ENCODE results near the gene PLCH1.

PLCH1 gene

DNA sequence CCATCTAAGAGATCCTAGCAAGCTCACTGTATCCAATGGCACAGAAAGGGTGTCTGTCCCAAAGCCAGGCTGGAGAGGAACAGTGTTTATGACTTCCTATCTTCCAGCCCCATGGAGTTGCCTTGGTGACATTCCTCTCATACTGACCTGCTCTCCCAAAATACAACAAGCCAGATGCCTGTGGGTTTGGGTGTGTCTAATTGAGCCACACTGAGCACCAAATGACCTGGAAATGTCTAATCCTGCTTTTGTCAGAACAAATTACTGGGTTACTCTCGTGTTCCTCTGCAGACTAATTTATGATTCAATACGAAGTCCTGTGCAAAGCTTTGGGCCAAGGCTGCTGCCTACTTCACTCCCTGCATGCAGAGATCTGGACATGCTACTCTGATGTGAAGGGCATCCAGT is 353.3 kb downstream of the PLCH1 start:
- ChIA-PET POLR2A (no interaction called here), CTCF (interaction anchor here (1.6 to 5.8 kb wide), 3 partner anchors 9 to 633 kb away, joined by 3 to 52 read pairs (median 14); no protein-coding TSS in a partner anchor)
- TF ChIP-seq, protein P1, sequence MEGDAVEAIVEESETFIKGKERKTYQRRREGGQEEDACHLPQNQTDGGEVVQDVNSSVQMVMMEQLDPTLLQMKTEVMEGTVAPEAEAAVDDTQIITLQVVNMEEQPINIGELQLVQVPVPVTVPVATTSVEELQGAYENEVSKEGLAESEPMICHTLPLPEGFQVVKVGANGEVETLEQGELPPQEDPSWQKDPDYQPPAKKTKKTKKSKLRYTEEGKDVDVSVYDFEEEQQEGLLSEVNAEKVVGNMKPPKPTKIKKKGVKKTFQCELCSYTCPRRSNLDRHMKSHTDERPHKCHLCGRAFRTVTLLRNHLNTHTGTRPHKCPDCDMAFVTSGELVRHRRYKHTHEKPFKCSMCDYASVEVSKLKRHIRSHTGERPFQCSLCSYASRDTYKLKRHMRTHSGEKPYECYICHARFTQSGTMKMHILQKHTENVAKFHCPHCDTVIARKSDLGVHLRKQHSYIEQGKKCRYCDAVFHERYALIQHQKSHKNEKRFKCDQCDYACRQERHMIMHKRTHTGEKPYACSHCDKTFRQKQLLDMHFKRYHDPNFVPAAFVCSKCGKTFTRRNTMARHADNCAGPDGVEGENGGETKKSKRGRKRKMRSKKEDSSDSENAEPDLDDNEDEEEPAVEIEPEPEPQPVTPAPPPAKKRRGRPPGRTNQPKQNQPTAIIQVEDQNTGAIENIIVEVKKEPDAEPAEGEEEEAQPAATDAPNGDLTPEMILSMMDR (IDR thresholded peaks at IDR 0.05; ENCODE audit: insufficient read depth, low read length, missing control alignments) = no peak
- DNase-seq (ENCODE audit: low read depth, low spot score) = peak; percentile 36
- H3K4me3 ChIP-seq (ENCODE audit: low read depth, low read length) = no peak overlapping the region

DNA sequence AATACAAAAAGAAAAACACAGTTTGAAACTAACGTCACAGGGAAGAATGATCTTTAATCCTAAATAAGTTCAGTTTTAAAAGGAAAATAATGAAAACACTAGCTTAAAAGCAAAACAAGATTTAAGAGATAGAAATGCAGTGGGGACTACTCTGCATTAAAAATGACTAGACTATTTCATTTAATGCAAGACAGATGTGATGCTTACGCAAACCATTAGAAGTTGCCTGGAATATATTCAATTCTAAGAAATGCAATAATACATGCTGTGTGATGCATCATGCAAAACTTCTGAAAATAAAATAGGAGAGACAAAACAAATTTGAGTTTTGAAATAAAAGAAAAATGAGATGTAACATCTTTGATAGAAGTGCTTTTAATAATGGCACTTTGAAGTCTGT is 353.8 kb downstream of the PLCH1 start:
- H3K4me3 ChIP-seq (ENCODE audit: low read depth, low read length) = no peak overlapping the region
- TF ChIP-seq, protein P1 (IDR thresholded peaks at IDR 0.05; ENCODE audit: insufficient read depth, low read length, missing control alignments) = no peak
- CTCF ChIA-PET = interaction anchor here (1.6 to 5.8 kb wide), 3 partner anchors 8 to 633 kb away, joined by 3 to 52 read pairs (median 14); no protein-coding TSS in a partner anchor
- POLR2A ChIA-PET = no interaction called here
- peak; percentile 24 for DNase-seq (ENCODE audit: low read depth, low spot score)

DNA sequence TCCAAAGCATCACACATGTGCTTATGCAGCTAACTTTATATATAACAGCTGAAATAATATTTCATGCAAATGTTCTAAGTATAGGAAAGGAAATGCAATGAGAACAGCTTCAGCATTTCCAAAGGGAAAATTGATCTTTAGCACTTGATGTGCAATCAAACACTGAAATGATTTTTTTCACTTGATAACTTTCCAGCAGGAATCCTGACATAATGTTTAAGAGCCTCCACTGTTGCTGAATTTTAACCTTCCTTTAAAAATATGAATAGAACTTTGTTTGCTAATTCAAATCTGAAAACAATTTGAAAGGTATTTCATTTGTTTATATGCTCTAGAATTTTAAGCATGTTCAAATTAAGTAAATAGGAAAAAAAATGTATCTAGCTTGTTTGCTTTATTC is 354.5 kb downstream of the PLCH1 start:
- ChIA-PET POLR2A (no interaction called here), CTCF (interaction anchor here (1.0 to 5.8 kb wide), 4 partner anchors 8 to 632 kb away, joined by 3 to 52 read pairs (median 9); no protein-coding TSS in a partner anchor)
- TF ChIP-seq, protein P1 (IDR thresholded peaks at IDR 0.05; ENCODE audit: insufficient read depth, low read length, missing control alignments) = no peak
- no peak for DNase-seq (ENCODE audit: low read depth, low spot score)
- no peak overlapping the region for H3K4me3 ChIP-seq (ENCODE audit: low read depth, low read length)

DNA sequence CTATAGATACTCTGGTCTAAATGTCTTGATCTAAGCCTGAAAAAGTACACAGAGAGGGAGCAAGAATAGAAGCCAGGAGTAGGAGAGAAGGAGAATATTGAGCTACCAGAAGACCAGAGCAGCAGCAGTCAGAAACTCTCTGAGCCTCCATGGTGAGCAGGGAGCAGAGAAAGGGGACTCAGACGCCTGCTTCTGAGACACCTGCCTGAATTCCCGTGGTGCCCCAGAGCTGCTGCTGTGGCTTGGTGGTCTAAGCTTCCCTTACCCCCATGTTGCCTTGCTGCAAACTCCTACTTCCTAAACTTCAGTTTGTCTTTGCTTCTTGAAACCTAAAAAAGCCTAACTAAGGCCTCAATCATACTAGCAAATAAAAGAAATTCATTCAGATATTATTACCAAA is 356.5 kb downstream of the PLCH1 start:
- ChIA-PET POLR2A (no interaction called here), CTCF (interaction anchor here (1.5 to 5.8 kb wide), 2 partner anchors 36 to 313 kb away, joined by 3 to 52 read pairs; no protein-coding TSS in a partner anchor)
- TF ChIP-seq, protein P1 (IDR thresholded peaks at IDR 0.05; ENCODE audit: insufficient read depth, low read length, missing control alignments) = no peak
- H3K4me3 ChIP-seq (ENCODE audit: low read depth, low read length) = no peak overlapping the region
- DNase-seq (ENCODE audit: low read depth, low spot score) = no peak

DNA sequence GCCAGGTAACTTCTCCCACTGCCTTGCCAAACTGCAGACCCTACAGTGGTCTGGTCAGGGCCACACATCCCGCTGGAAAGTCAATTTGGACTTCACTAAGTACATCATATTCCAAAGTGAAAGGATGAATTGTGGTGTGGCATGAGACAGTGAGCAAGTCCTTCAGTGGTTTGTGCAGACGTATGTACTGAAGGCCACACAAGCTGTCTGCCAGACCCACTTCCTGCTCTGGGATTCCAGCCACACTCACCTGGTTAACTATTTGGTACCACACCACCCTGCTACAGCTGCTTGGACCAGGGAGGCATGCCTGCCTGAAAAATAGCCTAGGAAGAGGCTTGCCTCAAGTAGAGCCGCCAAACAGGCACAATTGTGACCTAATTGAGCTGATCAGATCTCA is 357.3 kb downstream of the PLCH1 start:
- CTCF ChIA-PET = interaction anchor here (5.8 kb wide), 1 partner anchor 314 kb away, joined by 52 read pairs; no protein-coding TSS in a partner anchor
- TF ChIP-seq, protein P1 (IDR thresholded peaks at IDR 0.05; ENCODE audit: insufficient read depth, low read length, missing control alignments) = no peak
- no peak overlapping the region for H3K4me3 ChIP-seq (ENCODE audit: low read depth, low read length)
- no peak for DNase-seq (ENCODE audit: low read depth, low spot score)
- POLR2A ChIA-PET = no interaction called here

DNA sequence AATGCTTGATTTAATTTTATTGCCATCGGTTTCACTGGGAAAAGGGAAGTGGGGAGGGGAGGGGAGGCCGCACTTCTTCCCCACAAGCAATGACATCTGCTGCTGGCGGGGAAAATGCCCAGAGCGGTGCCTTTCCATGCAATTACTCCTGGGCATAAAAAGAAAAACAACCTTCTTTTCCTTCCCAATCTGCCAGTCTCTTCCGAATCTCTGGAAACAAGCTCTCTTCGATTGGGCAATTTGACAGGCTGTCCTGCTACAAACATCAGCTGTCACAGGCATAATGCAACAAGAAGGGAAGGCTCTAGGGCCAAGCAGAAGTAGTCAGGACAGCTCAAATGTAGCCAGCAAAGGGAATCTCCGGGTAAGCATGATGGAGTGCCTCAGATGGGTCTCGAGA is 358.0 kb downstream of the PLCH1 start:
- CTCF ChIA-PET = interaction anchor here (5.8 to 10.2 kb wide), 2 partner anchors 315 kb away, joined by 52 to 298 read pairs; no protein-coding TSS in a partner anchor
- no peak overlapping the region for H3K4me3 ChIP-seq (ENCODE audit: low read depth, low read length)
- POLR2A ChIA-PET = no interaction called here
- TF ChIP-seq, protein P1 (IDR thresholded peaks at IDR 0.05; ENCODE audit: insufficient read depth, low read length, missing control alignments) = no peak
- no peak for DNase-seq (ENCODE audit: low read depth, low spot score)
